Activated CD8-positive, alpha-beta memory T cell treated with anti-CD3 and anti-CD28 coated beads, Interleukin-2, amount 50 U/mL, for 4 hours (primary cell): ENCODE data around the gene HCK.

Source experiments
- DNase-seq: peaks from one replicate; pipeline ENCODE4 v3.0.0-alpha.2; 2020

HCK gene

GRCh38 chr20:32132911-32133549 is 81.0 kb downstream of the HCK start:
- DNase-seq, result no peak

GRCh38 chr20:32134026-32134425 is 82.0 kb downstream of the HCK start:
- no peak for DNase-seq

- no peak for DNase-seq
These were observed 84.0 kb downstream of the HCK start for GRCh38 chr20:32135983-32136515.

GRCh38 chr20:32138921-32139320 is 86.9 kb downstream of the HCK start:
- no peak for DNase-seq

- DNase-seq, result no peak
These were observed 87.9 kb downstream of the HCK start for GRCh38 chr20:32139947-32140346.

DNA sequence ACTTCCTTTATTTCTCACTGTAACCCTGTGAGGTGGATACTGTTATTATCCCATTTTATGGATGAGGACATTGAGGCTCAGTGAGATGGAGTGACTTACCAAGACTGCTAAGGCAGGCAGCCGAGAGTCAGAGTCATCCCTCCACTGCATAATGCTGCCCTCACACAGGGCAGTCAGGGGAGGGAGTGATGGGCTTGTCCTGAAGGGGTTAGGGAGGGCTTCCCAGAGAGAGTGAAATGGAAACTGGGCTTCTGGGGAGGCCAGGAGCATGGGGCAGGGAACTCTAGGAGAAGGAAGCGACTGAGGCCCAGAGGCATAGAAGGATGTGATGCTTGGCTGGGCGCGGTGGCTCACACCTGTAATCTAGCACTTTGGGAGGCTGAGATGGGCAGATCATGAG is 88.6 kb downstream of the HCK start:
- DNase-seq, result no peak

DNA sequence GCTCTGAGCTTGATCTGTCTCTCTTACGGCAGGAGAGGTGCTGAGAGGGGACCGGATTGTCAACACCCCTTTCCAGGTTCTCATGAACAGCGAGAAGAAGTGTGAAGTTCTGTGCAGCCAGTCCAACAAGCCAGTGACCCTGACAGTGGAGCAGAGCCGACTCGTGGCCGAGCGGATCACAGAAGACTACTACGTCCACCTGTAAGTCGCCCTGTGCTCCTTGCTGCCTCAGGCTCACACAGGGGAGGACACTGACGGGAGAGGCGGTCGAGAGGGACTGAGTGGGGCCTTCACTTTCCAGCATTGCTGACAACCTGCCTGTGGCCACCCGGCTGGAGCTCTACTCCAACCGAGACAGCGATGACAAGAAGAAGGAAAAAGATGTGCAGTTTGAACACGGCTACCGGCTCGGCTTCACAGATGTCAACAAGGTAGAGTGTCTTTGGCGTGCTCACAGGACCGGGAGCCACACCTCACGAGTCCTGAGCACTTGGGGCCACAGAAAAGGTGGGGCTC is 89.5 kb downstream of the HCK start:
- DNase-seq, result no peak

GRCh38 chr20:32142088-32142487 is 90.0 kb downstream of the HCK start:
- DNase-seq, result no peak

GRCh38 chr20:32142991-32143390 is 90.9 kb downstream of the HCK start:
- no peak for DNase-seq

- no peak for DNase-seq
These were observed 93.0 kb downstream of the HCK start for GRCh38 chr20:32144898-32145662.

- no peak for DNase-seq
These were observed 97.6 kb downstream of the HCK start for GRCh38 chr20:32149566-32150170.

- no peak for DNase-seq
These were observed 98.3 kb downstream of the HCK start for GRCh38 chr20:32150291-32150848.
